AG09309 (cell line): Measurements from ENCODE around the gene ANKRD22.

Source experiments
- DNase-seq: peaks from one replicate; pipeline ENCODE4 v3.0.0-alpha.2; 2010; ENCODE audit warnings: low read depth
- H3K4me3 ChIP-seq: 2 replicates; pipeline ENCODE4 v1.5.1; 2011; ENCODE audit warnings: mild to moderate bottlenecking, low read depth, low read length, moderate library complexity; ENCODE audit not compliant: control insufficient read depth
- TF ChIP-seq, protein P1 (sequence below): IDR thresholded peaks from 2 replicates; pipeline ENCODE4 v1.5.1; 2011; ENCODE audit warnings: mild to moderate bottlenecking, low read depth, low read length, inconsistent platforms; ENCODE audit not compliant: insufficient read depth, control insufficient read depth; ENCODE audit errors: missing control alignments

ANKRD22 gene

DNA sequence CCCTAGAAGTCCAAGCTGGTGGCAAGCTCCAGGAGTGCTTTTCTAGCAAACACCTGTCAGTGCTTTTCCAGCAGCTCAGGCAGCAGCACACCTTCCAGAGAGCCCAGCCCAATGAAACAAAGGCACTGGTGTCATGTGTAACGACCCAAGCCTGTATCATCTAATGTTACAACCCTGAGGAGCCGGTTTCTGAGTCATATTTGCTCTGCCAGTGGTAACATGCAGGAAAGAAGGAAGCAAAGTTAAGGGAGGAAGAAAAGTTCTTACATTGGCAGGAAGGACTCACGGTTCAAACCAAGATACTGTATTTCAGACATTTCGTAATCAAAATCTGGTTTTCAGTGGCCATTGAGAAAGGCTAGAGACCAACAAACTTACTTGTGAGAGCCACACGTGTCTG lies at the start of gene ANKRD22:
ANKRD22 (minus strand) TSS at position 139 of the 400 bp plus-strand sequence. CDS start 237 bp downstream, outside the sequence.
- H3K4me3 ChIP-seq, result no peak within 1 kb of the TSS
- DNase-seq, result no peak
- TF ChIP-seq, protein P1, sequence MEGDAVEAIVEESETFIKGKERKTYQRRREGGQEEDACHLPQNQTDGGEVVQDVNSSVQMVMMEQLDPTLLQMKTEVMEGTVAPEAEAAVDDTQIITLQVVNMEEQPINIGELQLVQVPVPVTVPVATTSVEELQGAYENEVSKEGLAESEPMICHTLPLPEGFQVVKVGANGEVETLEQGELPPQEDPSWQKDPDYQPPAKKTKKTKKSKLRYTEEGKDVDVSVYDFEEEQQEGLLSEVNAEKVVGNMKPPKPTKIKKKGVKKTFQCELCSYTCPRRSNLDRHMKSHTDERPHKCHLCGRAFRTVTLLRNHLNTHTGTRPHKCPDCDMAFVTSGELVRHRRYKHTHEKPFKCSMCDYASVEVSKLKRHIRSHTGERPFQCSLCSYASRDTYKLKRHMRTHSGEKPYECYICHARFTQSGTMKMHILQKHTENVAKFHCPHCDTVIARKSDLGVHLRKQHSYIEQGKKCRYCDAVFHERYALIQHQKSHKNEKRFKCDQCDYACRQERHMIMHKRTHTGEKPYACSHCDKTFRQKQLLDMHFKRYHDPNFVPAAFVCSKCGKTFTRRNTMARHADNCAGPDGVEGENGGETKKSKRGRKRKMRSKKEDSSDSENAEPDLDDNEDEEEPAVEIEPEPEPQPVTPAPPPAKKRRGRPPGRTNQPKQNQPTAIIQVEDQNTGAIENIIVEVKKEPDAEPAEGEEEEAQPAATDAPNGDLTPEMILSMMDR, result no peak

DNA sequence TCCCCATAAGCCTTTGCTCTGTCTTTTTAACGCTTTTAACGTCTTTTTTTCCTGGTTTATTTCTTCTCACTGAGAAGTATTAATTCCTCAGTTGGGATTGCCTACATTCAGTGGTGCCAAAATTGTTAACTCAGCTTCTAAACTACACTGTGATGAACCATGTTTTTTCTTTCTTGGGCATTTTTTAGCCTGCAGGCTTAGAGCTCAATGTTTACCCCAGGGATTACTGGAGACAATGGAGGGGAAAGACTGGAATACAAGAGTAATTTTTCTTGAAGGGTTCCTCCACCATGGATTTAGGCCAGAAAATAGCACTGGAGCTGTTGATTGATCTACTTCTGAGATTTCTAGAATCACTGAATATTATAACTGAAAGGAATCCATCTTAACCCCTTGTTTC lies 48.2 kb upstream of the ANKRD22 start:
- no peak overlapping the region for H3K4me3 ChIP-seq
- DNase-seq, result no peak
- TF ChIP-seq, protein P1, result no peak

DNA sequence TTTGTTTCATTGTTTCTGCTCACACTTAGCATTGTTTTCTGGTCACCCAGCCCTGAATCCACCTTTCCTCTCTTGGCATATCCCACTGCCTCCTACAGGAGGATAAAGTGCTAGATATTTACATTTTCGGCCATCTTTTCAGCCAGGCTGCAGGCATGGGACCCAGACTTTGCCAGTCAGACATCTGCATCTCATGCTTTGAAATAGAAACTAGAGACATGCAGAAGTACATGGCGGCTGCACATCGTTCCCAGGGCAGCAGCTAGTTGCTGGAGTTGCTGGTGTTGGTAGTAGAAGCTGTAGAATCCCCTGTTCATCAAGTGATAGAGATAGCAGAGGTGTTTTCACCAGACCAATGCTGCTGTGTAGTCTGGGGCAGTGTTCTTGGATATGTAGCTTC lies 47.1 kb upstream of the ANKRD22 start:
- DNase-seq, result no peak
- no peak overlapping the region for H3K4me3 ChIP-seq
- TF ChIP-seq, protein P1, result no peak

DNA sequence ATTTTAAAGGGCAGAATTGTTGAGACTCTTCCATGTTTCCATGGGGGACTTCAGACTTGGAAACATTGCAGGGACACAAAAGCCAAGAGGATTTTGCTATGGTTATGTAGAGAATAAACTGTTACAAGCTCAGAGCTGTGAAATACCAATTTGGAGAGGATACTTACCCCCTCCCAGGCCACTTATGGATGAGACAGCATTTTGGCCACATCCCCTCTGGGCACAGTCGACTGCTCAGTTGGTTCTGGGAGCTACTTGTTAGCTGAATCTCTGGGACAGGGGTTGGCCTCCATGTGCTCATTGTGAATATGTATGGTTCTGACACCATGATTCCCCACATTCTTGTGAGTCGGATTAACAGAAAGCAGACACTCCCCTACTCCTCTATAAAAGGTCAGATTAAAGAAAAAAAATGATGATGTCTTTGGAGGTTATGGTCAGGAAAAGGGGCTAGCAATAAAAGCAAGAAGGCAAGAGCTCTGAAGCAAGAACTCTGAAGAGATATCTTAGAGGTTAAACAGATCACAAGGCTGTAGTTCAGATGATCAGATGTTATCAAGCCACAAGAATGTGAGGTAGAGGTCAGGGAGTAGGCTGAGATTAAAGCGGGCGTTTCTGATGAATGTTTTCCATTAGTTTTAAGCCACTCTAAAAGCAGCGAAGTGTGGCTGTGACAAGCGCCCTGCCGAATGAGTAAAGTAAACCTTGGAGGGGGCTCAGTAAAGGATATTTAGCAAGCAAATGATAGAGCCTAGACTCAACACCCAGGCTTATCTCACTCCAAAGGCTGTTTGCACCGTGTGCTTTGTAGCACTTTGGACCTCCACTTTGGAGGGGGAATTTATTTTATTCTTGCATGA lies 45.6 kb upstream of the ANKRD22 start:
- H3K4me3 ChIP-seq, result no peak overlapping the region
- TF ChIP-seq, protein P1, result no peak
- DNase-seq, result no peak

DNA sequence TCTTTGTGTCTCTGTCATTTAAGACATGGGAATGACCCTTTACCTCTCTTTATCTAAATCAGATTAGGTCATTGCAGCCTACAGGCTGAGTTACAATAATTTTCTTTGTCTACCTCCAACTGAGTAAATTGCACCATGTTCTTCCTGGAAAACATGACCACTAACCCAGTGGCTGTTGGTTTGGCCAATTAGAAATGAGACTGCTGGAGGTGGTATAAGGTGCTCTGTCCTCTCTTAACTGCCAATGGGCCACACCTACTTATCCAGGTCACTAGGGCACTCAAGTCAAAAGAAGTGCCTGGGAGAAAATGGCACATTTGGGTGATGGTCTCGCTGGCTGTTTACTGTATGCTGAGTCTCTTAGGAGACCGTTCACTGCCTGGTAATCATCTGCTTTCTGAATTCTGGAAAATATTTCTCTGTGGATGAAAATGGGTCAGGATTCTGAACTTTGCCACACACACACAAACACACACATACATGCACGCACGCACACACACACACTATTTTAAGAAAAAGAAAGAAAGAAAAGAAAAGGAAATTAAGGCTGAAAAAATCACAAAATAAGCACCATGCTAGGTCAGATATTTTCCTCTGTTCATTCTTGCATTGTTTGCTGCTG lies 44.8 kb upstream of the ANKRD22 start:
- H3K4me3 ChIP-seq, result no peak overlapping the region
- TF ChIP-seq, protein P1, result no peak
- no peak for DNase-seq

DNA sequence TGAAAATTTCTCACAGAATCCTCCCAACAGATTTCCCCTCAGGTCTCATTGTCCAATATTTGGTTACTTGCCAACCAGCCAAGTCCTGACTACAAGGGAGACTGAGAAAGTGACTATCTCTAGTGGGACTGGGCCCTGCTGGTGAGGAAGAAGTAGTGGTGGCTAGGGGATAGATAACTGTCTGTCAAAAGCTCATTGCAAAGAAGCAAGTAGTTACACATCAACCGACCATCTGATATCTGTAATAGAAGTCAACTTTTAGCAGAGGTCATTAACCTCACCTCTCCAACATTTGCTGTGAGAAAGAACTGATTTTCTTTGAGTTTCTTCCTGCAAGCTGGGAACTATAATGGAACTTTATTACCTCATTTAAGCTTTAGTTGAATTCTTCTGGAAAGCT lies 43.6 kb upstream of the ANKRD22 start:
- TF ChIP-seq, protein P1, result no peak
- DNase-seq, result no peak
- H3K4me3 ChIP-seq, result no peak overlapping the region
